Activated T-helper 17 cell treated with anti-CD3 and anti-CD28 coated beads, Interleukin-2, amount 50 U/mL, for 72 hours (primary cell): ENCODE results near the gene NDOR1. TPM values are rescaled to one million over a fixed set of nuclear protein-coding genes. Genes with fewer than 3 reads are reported as not detected.

Experiments used
- ATAC-seq: fragments of 150-1000 bp; cut with Tn5 transposase; replicated peaks from 2 replicates; pipeline ENCODE4 v1.10.0; 2021; ENCODE audit warnings: mild to moderate bottlenecking, moderate library complexity
- H3K27ac Mint-ChIP-seq: one replicate; pipeline ENCODE4 v1.8.0; 2022; ENCODE audit warnings: mixed read lengths
- H3K27me3 Mint-ChIP-seq: one replicate; pipeline ENCODE4 v1.8.0; 2022; ENCODE audit warnings: mixed read lengths
- H3K36me3 Mint-ChIP-seq: one replicate; pipeline ENCODE4 v1.8.0; 2022; ENCODE audit warnings: low read depth, mild to moderate bottlenecking, mixed read lengths
- H3K4me1 Mint-ChIP-seq: one replicate; pipeline ENCODE4 v1.8.0; 2022; ENCODE audit warnings: mixed read lengths
- H3K4me3 Mint-ChIP-seq: one replicate; pipeline ENCODE4 v1.8.0; 2022; ENCODE audit warnings: mild to moderate bottlenecking, mixed read lengths
- H3K9me3 Mint-ChIP-seq: one replicate; pipeline ENCODE4 v1.8.0; 2022; ENCODE audit warnings: mixed read lengths
- total RNA-seq, 2 donors: library from RNA; stranded (reverse); gene quantifications; one replicate each; pipeline ENCODE4 v1.2.3, GENCODE V29; 2022

The NDOR1 gene
- total RNA-seq, 2 donors from 2014 or later = 20.5 to 40.2 TPM

DNA sequence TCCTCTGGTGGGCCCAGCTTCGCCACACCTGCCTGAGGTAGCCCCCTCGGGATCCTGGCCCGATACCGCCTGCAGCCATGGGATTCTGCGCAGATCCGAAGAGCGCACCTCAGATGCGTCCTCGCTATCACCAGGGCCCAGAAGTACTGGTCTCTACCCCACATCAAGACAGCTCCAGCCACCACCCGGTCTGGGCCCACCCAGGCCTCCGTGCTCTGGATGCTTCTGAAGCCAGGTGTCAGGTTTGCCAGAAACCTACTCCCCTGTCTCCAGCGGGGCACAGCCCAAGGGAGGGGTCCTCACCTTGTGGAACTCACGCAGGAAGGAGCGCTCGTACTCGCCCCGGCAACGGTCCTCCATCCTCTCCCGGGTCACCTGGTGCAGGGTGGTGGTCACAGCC is 19.6 kb upstream of the NDOR1 start:
- Mint-ChIP-seq H3K4me1 (peaks cover 4% of the 10 kb centered on the region), H3K9me3 (no peaks in the 10 kb centered on the region), H3K27me3 (no peaks in the 10 kb centered on the region), H3K4me3 (no peak overlapping the region), H3K36me3 (peaks cover 36% of the 10 kb centered on the region), H3K27ac (no peak overlapping the region)
- no peak for ATAC-seq

GRCh38 chr9:137186385-137186784 is 19.1 kb upstream of the NDOR1 start:
- no peak for ATAC-seq
- peaks cover 37% of the 10 kb centered on the region for H3K36me3 Mint-ChIP-seq
- peaks cover 4% of the 10 kb centered on the region for H3K4me1 Mint-ChIP-seq
- H3K27me3 Mint-ChIP-seq = no peaks in the 10 kb centered on the region
- no peak overlapping the region for H3K27ac Mint-ChIP-seq
- H3K4me3 Mint-ChIP-seq = peak overlapping the region; percentile 89
- H3K9me3 Mint-ChIP-seq = no peaks in the 10 kb centered on the region

GRCh38 chr9:137187386-137187785 is 18.1 kb upstream of the NDOR1 start:
- Mint-ChIP-seq H3K4me1 (peaks cover 4% of the 10 kb centered on the region), H3K36me3 (peaks cover 30% of the 10 kb centered on the region), H3K27me3 (no peaks in the 10 kb centered on the region), H3K27ac (peak overlapping the region; percentile 93), H3K9me3 (no peaks in the 10 kb centered on the region), H3K4me3 (peak overlapping the region; percentile 89)
- ATAC-seq = no peak

DNA sequence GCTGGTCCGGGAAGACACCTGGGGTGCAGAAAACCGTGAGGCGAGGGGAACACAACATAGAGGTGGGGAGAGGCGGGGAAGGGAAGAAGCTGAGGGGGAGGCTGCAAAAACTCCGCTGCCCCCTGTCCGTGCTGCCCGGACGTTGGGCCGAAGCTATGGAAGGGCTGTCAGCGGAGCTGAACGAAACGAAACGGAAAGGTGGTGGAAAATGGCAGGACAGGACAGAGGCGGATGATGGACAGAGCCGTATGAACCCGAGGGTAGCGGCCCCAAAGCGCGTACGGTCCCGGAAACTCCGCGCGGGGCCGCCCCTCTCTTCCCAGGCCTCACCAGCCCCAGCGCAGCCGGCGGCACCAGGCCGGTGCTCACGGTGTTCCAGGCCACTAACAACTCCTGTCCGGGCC is 17.4 kb upstream of the NDOR1 start:
- Mint-ChIP-seq H3K27me3 (no peaks in the 10 kb centered on the region), H3K9me3 (no peaks in the 10 kb centered on the region), H3K36me3 (peaks cover 24% of the 10 kb centered on the region), H3K27ac (peak overlapping the region; percentile 93), H3K4me1 (peaks cover 4% of the 10 kb centered on the region), H3K4me3 (peak overlapping the region; percentile 89)
- ATAC-seq = peak; percentile 10

GRCh38 chr9:137188490-137189296 is 16.8 kb upstream of the NDOR1 start, which contains the start of the genes ANAPC2 and SSNA1:
TSS of gene ANAPC2 (minus strand) at chr9:137188560. CDS start at chr9:137188532, 28 bp downstream.
TSS of gene SSNA1 (plus strand) at chr9:137188676. CDS start at chr9:137188727, 51 bp downstream.
- peak within 1 kb of the TSS; percentile 93 for H3K27ac Mint-ChIP-seq
- peaks cover 4% of the 10 kb centered on the region for H3K4me1 Mint-ChIP-seq
- no peaks in the 10 kb centered on the region for H3K9me3 Mint-ChIP-seq
- ATAC-seq = peak; percentile 89
- peak within 1 kb of the TSS; percentile 89 for H3K4me3 Mint-ChIP-seq
- peaks cover 17% of the 10 kb centered on the region for H3K36me3 Mint-ChIP-seq
- H3K27me3 Mint-ChIP-seq = no peaks in the 10 kb centered on the region

GRCh38 chr9:137189297-137190295 is 15.9 kb upstream of the NDOR1 start:
- Mint-ChIP-seq H3K9me3 (no peaks in the 10 kb centered on the region), H3K4me3 (peak overlapping the region; percentile 89), H3K36me3 (peaks cover 8% of the 10 kb centered on the region), H3K27ac (peak overlapping the region; percentile 93), H3K4me1 (peaks cover 4% of the 10 kb centered on the region), H3K27me3 (no peaks in the 10 kb centered on the region)
- ATAC-seq = no peak

DNA sequence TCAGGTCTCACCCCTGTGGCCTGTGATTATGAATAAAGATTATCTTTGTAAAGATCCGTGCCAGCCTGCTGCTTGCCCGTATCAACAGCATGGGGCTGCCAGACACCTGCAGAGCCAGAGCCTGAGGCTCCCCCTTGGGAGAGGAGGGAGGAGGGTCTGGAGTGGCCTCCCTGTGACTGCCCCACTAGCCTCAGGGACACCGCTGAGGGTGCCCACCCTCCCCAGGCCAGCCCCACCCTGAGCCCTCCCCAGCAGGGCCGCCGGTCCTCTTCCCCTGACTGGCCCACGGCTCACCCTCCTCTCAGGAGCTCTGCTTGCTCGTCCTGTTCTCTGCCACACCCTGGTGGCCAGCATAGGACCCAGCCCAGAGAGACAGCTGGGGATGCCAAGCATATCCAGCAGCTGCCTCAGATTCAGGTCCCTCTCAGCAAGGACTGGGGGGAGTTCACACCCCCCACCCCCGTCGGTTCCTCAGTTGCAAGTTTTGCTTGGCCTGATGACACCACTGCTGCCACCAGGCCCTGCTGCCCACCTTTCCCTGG is 15.1 kb upstream of the NDOR1 start:
- Mint-ChIP-seq H3K4me1 (peaks cover 4% of the 10 kb centered on the region), H3K36me3 (peaks cover 8% of the 10 kb centered on the region), H3K9me3 (no peaks in the 10 kb centered on the region), H3K27me3 (no peaks in the 10 kb centered on the region), H3K27ac (peak overlapping the region; percentile 93), H3K4me3 (peak overlapping the region; percentile 89)
- ATAC-seq = no peak

DNA sequence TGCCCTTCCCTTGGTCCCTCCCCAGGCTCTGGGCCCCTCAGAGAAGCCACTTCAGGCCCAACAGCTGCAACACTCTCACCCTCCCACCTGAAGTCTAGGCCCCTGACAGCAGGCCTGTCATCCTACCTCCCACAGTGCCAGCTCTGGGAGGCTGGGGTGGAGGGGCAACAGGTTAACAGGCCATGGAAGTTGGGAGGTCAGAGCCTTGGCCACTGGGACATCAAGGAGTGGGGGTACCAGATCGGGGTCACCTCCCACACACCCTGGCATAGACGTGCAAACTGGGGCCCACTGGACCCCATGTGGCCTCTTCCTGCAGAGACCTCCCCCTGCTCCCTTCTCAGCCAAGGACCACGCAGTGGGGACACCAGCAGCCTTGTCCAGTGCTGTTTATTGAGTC is 14.3 kb upstream of the NDOR1 start:
- H3K4me3 Mint-ChIP-seq = peak overlapping the region; percentile 89
- H3K36me3 Mint-ChIP-seq = peaks cover 8% of the 10 kb centered on the region
- peak overlapping the region; percentile 80 for H3K27ac Mint-ChIP-seq
- H3K27me3 Mint-ChIP-seq = no peaks in the 10 kb centered on the region
- H3K9me3 Mint-ChIP-seq = no peaks in the 10 kb centered on the region
- H3K4me1 Mint-ChIP-seq = peaks cover 4% of the 10 kb centered on the region
- ATAC-seq = no peak

DNA sequence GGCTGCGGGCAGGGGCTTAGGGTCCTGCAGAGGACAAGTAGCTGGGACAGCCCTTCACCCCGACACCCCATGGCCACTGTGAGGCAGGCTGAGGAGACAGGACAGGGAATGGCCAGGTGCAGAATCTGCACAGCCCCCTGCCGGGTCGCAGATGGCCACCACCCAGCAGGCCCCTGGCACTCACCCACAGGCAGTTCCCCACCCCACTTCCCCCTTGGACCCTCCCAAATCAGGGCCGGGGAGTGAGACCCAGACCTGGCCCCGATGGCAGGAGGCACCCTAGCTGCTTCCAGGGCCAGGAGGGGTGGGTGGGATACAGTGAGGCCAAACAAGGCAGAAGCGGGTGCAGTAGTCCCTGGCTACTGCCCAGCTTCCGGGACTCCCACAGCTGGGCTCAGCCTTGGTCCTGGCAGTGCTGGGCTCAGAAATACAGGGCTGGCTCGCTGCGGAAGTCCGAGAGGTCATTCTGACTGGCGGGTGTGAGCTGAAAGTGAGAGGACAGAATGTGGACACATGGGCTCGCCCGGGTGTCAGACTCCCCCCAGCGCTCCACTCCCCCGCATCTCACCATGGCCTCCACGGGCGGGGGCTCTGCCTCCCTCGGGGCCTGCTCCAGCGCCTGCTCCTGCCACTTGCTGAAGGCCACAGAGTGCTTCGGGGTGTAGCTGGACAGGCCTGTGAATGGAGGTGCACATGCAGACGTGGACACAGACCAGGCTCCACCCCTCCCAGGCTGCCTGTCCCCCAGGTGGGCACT is 13.6 kb upstream of the NDOR1 start:
- no peak overlapping the region for H3K4me3 Mint-ChIP-seq
- peaks cover 8% of the 10 kb centered on the region for H3K36me3 Mint-ChIP-seq
- H3K27me3 Mint-ChIP-seq = no peaks in the 10 kb centered on the region
- no peaks in the 10 kb centered on the region for H3K9me3 Mint-ChIP-seq
- ATAC-seq = no peak
- H3K4me1 Mint-ChIP-seq = peaks cover 4% of the 10 kb centered on the region
- H3K27ac Mint-ChIP-seq = no peak overlapping the region

DNA sequence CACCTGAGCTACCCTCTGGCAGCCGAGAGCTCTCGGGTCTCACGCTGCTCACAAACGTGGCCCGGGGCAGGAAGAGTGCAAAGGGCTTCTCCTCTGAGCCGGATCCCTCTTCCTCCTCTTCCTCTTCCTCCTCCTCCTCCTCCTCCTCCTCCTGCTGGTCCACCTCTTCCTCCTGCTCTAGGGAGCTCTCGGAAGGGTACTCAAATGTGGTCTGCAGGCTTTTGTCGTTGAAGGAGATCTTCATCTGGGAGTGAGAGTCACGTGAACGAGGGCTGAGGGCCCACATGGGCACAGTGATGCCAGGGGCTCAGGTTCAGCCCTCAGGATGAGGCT is 13.1 kb upstream of the NDOR1 start:
- Mint-ChIP-seq H3K27ac (no peak overlapping the region), H3K4me3 (no peak overlapping the region), H3K27me3 (no peaks in the 10 kb centered on the region), H3K4me1 (peaks cover 3% of the 10 kb centered on the region), H3K9me3 (no peaks in the 10 kb centered on the region), H3K36me3 (peaks cover 8% of the 10 kb centered on the region)
- ATAC-seq = no peak

DNA sequence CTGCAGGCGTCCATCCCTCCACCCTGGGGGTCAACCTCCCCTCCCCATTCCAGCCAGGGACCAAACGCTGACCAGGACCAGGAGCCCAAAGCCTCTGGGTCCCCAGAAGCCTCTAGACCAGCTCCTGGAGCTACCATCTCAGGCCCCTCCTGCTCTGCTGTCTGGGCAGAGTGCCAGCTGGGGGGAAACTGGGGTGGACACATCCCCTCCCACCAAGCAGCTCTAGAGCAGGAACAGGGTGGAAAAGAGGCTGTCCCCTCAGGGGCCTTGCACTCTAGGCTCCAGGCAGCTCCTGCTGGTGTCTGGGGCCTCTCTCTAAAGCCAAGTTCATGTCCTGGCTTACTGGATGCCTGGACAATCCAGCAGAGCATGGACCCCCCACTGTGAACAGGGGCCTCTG is 12.6 kb upstream of the NDOR1 start:
- no peak overlapping the region for H3K27ac Mint-ChIP-seq
- H3K27me3 Mint-ChIP-seq = no peaks in the 10 kb centered on the region
- H3K4me1 Mint-ChIP-seq = no peaks in the 10 kb centered on the region
- H3K36me3 Mint-ChIP-seq = peaks cover 8% of the 10 kb centered on the region
- ATAC-seq = no peak
- H3K4me3 Mint-ChIP-seq = no peak overlapping the region
- no peaks in the 10 kb centered on the region for H3K9me3 Mint-ChIP-seq

DNA sequence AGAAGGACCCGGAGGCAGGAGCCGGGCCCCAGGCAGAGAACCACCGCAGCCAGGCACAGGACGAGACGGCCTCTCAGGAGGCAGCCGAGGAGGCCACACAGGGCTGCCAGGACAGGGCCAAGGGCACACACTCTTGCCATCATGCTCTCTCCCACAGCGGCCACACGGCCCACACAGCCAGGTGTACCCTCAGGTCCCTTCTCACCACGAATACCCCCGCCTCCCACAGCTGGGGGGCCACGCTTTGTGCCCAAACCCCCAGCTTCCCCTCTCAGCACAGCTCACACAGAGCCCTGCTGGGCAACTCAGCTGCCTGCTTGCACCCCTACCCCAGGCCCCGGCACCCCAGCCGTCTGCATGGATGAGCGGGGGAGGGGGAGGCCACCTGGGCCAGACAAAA is 11.7 kb upstream of the NDOR1 start:
- Mint-ChIP-seq H3K4me1 (no peaks in the 10 kb centered on the region), H3K27me3 (no peaks in the 10 kb centered on the region), H3K27ac (no peak overlapping the region), H3K36me3 (peaks cover 8% of the 10 kb centered on the region), H3K4me3 (no peak overlapping the region), H3K9me3 (no peaks in the 10 kb centered on the region)
- ATAC-seq = no peak

DNA sequence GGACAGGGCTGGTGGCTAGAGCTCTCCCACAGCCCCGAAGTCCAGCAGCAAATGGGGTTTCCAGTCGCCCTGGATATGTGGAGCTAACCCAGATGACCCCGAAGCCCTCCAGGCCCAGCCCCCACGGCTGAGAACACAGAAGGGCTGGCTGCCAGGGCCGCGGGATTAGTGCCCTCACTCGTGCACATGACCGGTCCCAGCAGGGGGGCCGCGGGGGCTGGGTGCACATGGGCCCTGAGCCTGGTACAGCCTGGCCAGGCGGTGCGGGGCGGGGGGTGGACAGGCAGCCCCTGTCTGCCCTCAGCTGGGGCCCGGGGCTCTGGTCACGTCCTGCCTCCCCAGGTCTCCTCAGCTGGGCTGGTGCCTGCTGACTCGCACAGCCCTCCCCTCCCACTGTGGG is 11.1 kb upstream of the NDOR1 start:
- Mint-ChIP-seq H3K4me3 (no peak overlapping the region), H3K9me3 (no peaks in the 10 kb centered on the region), H3K27ac (no peak overlapping the region), H3K27me3 (no peaks in the 10 kb centered on the region), H3K36me3 (peaks cover 8% of the 10 kb centered on the region), H3K4me1 (no peaks in the 10 kb centered on the region)
- ATAC-seq = no peak

GRCh38 chr9:137194909-137195308 is 10.6 kb upstream of the NDOR1 start:
- Mint-ChIP-seq H3K4me1 (no peaks in the 10 kb centered on the region), H3K27me3 (no peaks in the 10 kb centered on the region)
- ATAC-seq = no peak

More at GRCh38 chr9:137194909-137195308, 10.6 kb upstream of the NDOR1 start:
- Mint-ChIP-seq H3K36me3 (peaks cover 8% of the 10 kb centered on the region), H3K27ac (no peak overlapping the region), H3K9me3 (no peaks in the 10 kb centered on the region), H3K4me3 (no peak overlapping the region)
